ENCODE data around the gene ST7.
"Not testable (repeated sequence)": the region's sequence is repeated elsewhere in the genome, so short reads cannot be mapped to it uniquely, and the experiment has no call there.

The ST7 gene

DNA sequence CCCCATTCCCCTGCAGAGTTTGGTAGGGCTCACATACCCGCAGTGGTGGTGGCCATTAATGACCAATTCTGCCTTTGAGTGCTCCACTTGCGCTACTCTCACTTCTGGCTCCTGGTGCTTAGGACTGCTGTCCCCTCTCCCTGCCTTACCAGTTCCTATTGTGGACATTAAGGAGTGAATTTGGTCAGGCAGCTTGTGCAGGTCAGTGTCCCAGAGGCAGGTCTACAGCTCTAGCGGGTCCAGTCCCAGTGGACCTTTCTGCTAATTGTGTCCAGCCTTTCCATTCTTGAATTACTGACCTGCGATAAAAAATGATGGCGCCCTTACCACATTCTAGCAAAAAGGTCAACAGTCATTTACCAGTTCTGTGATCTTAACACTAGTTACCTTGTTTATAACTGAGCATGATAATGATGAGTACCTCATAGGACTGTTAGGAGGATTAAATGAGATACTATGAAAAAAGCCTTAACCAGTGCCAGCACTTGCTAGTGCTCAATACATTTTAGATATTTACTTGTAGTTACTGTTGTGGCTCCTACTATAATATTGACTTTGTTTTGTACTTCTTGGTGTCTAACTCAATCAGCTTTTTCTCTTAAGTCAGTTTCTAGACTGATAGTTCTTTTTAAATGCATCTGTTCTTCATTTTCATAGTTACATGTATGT lies 14.1 kb downstream of the ST7 start:
- TF ChIP-seq, protein P1, sequence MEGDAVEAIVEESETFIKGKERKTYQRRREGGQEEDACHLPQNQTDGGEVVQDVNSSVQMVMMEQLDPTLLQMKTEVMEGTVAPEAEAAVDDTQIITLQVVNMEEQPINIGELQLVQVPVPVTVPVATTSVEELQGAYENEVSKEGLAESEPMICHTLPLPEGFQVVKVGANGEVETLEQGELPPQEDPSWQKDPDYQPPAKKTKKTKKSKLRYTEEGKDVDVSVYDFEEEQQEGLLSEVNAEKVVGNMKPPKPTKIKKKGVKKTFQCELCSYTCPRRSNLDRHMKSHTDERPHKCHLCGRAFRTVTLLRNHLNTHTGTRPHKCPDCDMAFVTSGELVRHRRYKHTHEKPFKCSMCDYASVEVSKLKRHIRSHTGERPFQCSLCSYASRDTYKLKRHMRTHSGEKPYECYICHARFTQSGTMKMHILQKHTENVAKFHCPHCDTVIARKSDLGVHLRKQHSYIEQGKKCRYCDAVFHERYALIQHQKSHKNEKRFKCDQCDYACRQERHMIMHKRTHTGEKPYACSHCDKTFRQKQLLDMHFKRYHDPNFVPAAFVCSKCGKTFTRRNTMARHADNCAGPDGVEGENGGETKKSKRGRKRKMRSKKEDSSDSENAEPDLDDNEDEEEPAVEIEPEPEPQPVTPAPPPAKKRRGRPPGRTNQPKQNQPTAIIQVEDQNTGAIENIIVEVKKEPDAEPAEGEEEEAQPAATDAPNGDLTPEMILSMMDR (IDR thresholded peaks at IDR 0.05; ENCODE audit: borderline replicate concordance, control extremely low read depth, extremely low read depth, insufficient read depth, missing control alignments), result no peak
- in situ Hi-C loops (cut with MboI; ENCODE audit: low sequenced_read_pairs, unreplicated experiment), result no loop called here

DNA sequence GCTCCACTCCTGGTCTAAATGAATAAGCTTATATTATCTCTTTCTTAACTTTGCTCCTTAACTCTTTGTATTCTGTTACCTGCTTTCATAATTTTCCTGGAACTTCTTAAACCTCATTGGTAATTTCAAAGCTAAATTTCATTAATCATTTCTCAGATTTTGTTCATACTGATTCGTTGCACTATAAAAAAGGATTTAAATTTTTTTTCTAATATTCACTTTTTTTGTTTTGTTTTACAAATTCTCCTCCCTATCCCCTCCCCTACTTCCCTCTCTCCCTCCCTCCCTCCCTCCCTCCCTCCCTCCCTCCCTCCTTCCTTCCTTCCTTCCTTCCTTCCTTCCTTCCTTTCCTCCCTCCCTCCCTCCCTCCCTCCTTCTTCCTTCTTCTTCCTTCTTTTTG lies 14.7 kb downstream of the ST7 start:
- in situ Hi-C loops (cut with MboI; ENCODE audit: low sequenced_read_pairs, unreplicated experiment), result no loop called here
- DNase-seq (ENCODE audit: low spot score), result no peak
- TF ChIP-seq, protein P1 (IDR thresholded peaks at IDR 0.05; ENCODE audit: borderline replicate concordance, control extremely low read depth, extremely low read depth, insufficient read depth, missing control alignments), result no peak

More for the DNA sequence above, 14.1 kb downstream of the ST7 start:
- DNase-seq (ENCODE audit: low spot score), result no peak

- TF ChIP-seq, protein P1 (IDR thresholded peaks at IDR 0.05; ENCODE audit: borderline replicate concordance, control extremely low read depth, extremely low read depth, insufficient read depth, missing control alignments), result no peak
- in situ Hi-C loops (cut with MboI; ENCODE audit: low sequenced_read_pairs, unreplicated experiment), result no loop called here
- no peak for DNase-seq (ENCODE audit: low spot score)
These were observed 15.3 kb downstream of the ST7 start for GRCh38 chr7:116968631-116969030.

DNA sequence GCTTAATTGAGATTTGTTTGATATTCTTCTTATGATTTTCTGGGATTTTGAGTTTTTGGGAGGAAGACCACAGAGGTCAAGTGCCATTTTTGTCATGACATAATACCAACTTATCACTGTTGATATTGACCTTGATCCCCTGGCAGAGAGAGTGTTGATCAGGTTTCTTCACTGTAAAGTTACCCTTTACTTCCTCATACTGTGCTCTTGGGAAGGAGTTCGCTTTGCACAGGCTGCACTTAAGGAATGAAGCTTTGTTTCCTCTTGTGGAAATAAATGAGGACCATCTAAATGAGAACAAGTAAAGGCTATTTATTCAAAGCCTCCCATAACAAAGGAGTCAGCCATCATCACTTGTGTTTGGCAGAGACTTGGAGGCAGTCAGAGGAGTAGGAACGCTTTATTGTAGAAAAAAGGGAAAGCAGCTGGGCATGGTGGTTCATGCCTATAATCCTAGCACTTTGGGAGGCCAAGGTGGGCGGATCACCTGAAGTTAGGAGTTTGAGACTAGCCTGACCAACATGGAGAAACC lies 16.1 kb downstream of the ST7 start:
- in situ Hi-C loops (cut with MboI; ENCODE audit: low sequenced_read_pairs, unreplicated experiment), result no loop called here
- DNase-seq (ENCODE audit: low spot score), result no peak
- TF ChIP-seq, protein P1 (IDR thresholded peaks at IDR 0.05; ENCODE audit: borderline replicate concordance, control extremely low read depth, extremely low read depth, insufficient read depth, missing control alignments), result no peak

GRCh38 chr7:116970238-116970910 lies 17.1 kb downstream of the ST7 start:
- no peak for DNase-seq (ENCODE audit: low spot score)
- TF ChIP-seq, protein P1 (IDR thresholded peaks at IDR 0.05; ENCODE audit: borderline replicate concordance, control extremely low read depth, extremely low read depth, insufficient read depth, missing control alignments), result no peak
- in situ Hi-C loops (cut with MboI; ENCODE audit: low sequenced_read_pairs, unreplicated experiment), result no loop called here

DNA sequence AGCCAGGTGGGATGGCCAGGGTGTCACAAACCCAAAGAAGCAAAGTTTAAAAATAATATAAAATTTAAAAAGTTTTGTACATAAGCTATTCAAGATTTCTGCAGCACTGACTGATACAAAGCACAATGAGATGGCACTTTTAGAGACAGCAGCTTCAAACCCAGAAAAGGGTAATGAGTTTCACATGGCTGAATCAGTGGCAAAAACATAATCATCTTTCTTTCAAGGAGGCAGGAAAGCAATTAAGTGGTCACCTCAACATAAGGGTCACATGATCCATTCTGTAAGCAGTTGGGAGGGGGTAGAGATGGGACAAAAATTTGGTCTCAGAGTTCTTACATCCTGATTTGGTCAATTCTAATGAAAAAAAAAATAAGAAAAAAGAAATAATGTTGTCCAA lies 17.9 kb downstream of the ST7 start:
- in situ Hi-C loops (cut with MboI; ENCODE audit: low sequenced_read_pairs, unreplicated experiment), result not testable (repeated sequence)

DNA sequence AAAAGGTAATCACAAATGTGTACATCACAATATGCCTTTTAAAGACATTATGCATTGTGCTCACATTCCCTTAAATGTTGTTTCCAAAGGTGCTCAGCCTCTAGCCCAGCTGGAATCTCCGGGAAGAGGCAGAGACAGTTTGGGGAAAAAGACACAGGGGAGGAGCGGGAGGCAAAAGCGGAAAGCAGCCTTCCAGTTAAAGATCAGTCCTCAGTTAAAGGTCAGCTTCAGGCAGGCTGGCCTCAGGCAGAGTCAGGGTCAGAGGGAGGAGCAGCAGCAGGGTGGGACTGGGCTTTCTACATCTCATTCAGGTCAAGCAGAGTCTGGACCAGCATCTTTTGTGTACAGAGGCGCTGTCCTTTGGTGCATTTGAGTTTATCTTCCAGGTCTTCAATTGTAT lies 18.6 kb downstream of the ST7 start:
- DNase-seq (ENCODE audit: low spot score), result no peak
- in situ Hi-C loops (cut with MboI; ENCODE audit: low sequenced_read_pairs, unreplicated experiment), result no loop called here
- TF ChIP-seq, protein P1 (IDR thresholded peaks at IDR 0.05; ENCODE audit: borderline replicate concordance, control extremely low read depth, extremely low read depth, insufficient read depth, missing control alignments), result no peak

More for the DNA sequence above, 17.9 kb downstream of the ST7 start:
- DNase-seq (ENCODE audit: low spot score), result not testable (repeated sequence)

DNA sequence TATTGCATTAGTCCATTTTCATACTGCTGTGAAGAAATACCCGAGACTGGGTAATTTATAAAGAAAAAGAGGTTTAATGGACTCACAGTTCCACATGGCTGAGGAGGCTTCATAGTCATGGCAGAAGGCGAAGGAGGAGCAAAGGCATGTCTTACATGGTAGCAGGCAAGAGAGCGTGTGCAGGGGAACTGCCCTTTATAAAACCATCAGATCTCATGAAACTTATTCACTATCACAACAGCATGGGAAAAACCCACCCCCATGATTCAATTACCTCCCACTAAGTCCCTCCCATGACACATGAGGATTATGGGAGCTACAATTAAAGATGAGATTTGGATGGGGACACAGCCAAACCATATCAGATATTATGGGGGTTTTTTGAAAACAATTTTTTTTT lies 21.7 kb downstream of the ST7 start:
- in situ Hi-C loops (cut with MboI; ENCODE audit: low sequenced_read_pairs, unreplicated experiment); DNase-seq (ENCODE audit: low spot score): not testable (repeated sequence)
